HS-5 (cell line): ENCODE results near the gene COL25A1.

ENCODE experiments used
- DNase-seq: peaks from one replicate; pipeline ENCODE4 v3.0.0-alpha.2; 2012; ENCODE audit warnings: low read depth

The COL25A1 gene

GRCh38 chr4:108811486-108811885, 491.0 kb downstream of the COL25A1 start:
- DNase-seq = no peak

GRCh38 chr4:108810087-108810486, 492.4 kb downstream of the COL25A1 start:
- DNase-seq = no peak

- no peak for DNase-seq
Observed at GRCh38 chr4:108804648-108805273, 497.7 kb downstream of the COL25A1 start.

- DNase-seq = no peak
Observed at GRCh38 chr4:108799306-108799705, 503.2 kb downstream of the COL25A1 start.

GRCh38 chr4:108796173-108796572, 506.3 kb downstream of the COL25A1 start:
- DNase-seq = no peak

GRCh38 chr4:108795733-108796132, 506.7 kb downstream of the COL25A1 start:
- no peak for DNase-seq

- DNase-seq = no peak
Observed at GRCh38 chr4:108794136-108794535, 508.3 kb downstream of the COL25A1 start.

GRCh38 chr4:108793415-108793814, 509.0 kb downstream of the COL25A1 start:
- DNase-seq = no peak

GRCh38 chr4:108788731-108789130, 513.7 kb downstream of the COL25A1 start:
- DNase-seq = no peak

GRCh38 chr4:108787724-108788123, 514.7 kb downstream of the COL25A1 start:
- DNase-seq = no peak

- DNase-seq = no peak
Observed at GRCh38 chr4:108787106-108787505, 515.4 kb downstream of the COL25A1 start.

- DNase-seq = no peak
Observed at GRCh38 chr4:108786351-108786750, 516.1 kb downstream of the COL25A1 start.

- no peak for DNase-seq
Observed at GRCh38 chr4:108783665-108784463, 518.6 kb downstream of the COL25A1 start.

GRCh38 chr4:108779958-108780357, 522.5 kb downstream of the COL25A1 start:
- no peak for DNase-seq

GRCh38 chr4:108777388-108777787, 525.1 kb downstream of the COL25A1 start:
- DNase-seq = no peak

- no peak for DNase-seq
Observed at GRCh38 chr4:108775921-108776320, 526.5 kb downstream of the COL25A1 start.

- DNase-seq = no peak
Observed at GRCh38 chr4:108774809-108775530, 527.5 kb downstream of the COL25A1 start.

GRCh38 chr4:108772402-108772801, 530.1 kb downstream of the COL25A1 start:
- no peak for DNase-seq

GRCh38 chr4:108766058-108766457, 536.4 kb downstream of the COL25A1 start:
- no peak for DNase-seq

GRCh38 chr4:108763986-108764385, 538.5 kb downstream of the COL25A1 start:
- no peak for DNase-seq

- no peak for DNase-seq
Observed at GRCh38 chr4:108763226-108763593, 539.2 kb downstream of the COL25A1 start.

- DNase-seq = no peak
Observed at GRCh38 chr4:108762559-108763225, 539.8 kb downstream of the COL25A1 start, which contains the start of gene ETNPPL. Gene ETNPPL, minus strand, starts transcription at chr4:108763053. Its CDS starts 155 bp downstream, at chr4:108762898.
